ENCODE results near the gene PGAP3.

The PGAP3 gene

GRCh38 chr17:39701012-39701783 is 13.3 kb upstream of the PGAP3 start:
- Histone ChIP-seq H2AFZ (ENCODE audit: low read depth, low read length) (no peak overlapping the region), H3K27me3 (ENCODE audit: control insufficient read depth in 1 of 2, insufficient read depth in 1 of 2, low read length in 2 of 2) (no peaks in the 10 kb centered on the region), H3K79me1 (replicated peaks; ENCODE audit: low read length, poor library complexity, severe bottlenecking) (peaks cover 35% of the 10 kb centered on the region), H2AK5ac (ENCODE audit: low read length, severe bottlenecking) (peak overlapping the region; percentile 55), H3K9me3 (ENCODE audit: control insufficient read depth, low read length) (no peaks in the 10 kb centered on the region), H3K27ac (ENCODE audit: low read length, poor library complexity, severe bottlenecking) (no peak overlapping the region), H2BK12ac (ENCODE audit: low read length in 2 of 2) (peak overlapping the region in 1 of 2 experiments; percentile 66), H4K91ac (ENCODE audit: low read length) (no peak overlapping the region), H3K18ac (ENCODE audit: low read depth in 1 of 2, low read length in 2 of 2) (peak overlapping the region in 1 of 2 experiments; percentile 37), H3K9ac (ENCODE audit: low read length) (peak overlapping the region; percentile 88), H4K8ac (ENCODE audit: low read length) (no peak overlapping the region), H3K14ac (ENCODE audit: low read length in 2 of 2) (peak overlapping the region in 1 of 2 experiments; percentile 23), H2BK5ac (ENCODE audit: low read depth, low read length, poor library complexity, severe bottlenecking) (no peak overlapping the region), H3K4me1 (ENCODE audit: control insufficient read depth, insufficient read depth, low read depth, low read length) (peaks cover 36% of the 10 kb centered on the region), H3K23ac (ENCODE audit: low read length in 2 of 2) (no peak overlapping the region), H3K4me3 (ENCODE audit: insufficient read depth in 1 of 2, low read depth in 1 of 2, low read length in 2 of 2) (peak overlapping the region; percentile 83 to 92), H3K36me3 (ENCODE audit: control insufficient read depth in 1 of 2, insufficient read depth in 2 of 2, low read depth in 1 of 2, low read length in 2 of 2) (peaks cover 0 to 28% of the 10 kb centered on the region in 2 experiments), H2BK120ac (ENCODE audit: low read depth, low read length) (no peak overlapping the region), H3K4me2 (ENCODE audit: low read length, poor library complexity, severe bottlenecking) (peak overlapping the region; percentile 91), H2BK15ac (ENCODE audit: low read depth, poor library complexity, severe bottlenecking) (no peak overlapping the region), H3K4ac (ENCODE audit: low read depth in 1 of 2, low read length in 2 of 2) (no peak overlapping the region)
- DNase-seq = no peak
- WGBS = 53% methylated on average over 8 of the region's 10 CpGs

GRCh38 chr17:39700148-39700987 is 12.5 kb upstream of the PGAP3 start:
- Histone ChIP-seq H3K9ac (ENCODE audit: low read length) (peak overlapping the region; percentile 88), H3K23ac (ENCODE audit: low read length in 2 of 2) (no peak overlapping the region), H2AFZ (ENCODE audit: low read depth, low read length) (peak overlapping the region; percentile 73), H3K27ac (ENCODE audit: low read length, poor library complexity, severe bottlenecking) (no peak overlapping the region), H3K4me2 (ENCODE audit: low read length, poor library complexity, severe bottlenecking) (peak overlapping the region; percentile 91), H3K4me3 (ENCODE audit: insufficient read depth in 1 of 2, low read depth in 1 of 2, low read length in 2 of 2) (peak overlapping the region; percentile 83 to 92), H3K27me3 (ENCODE audit: control insufficient read depth in 1 of 2, insufficient read depth in 1 of 2, low read length in 2 of 2) (no peaks in the 10 kb centered on the region), H2BK5ac (ENCODE audit: low read depth, low read length, poor library complexity, severe bottlenecking) (peak overlapping the region; percentile 70), H3K79me1 (replicated peaks; ENCODE audit: low read length, poor library complexity, severe bottlenecking) (peaks cover 29% of the 10 kb centered on the region), H3K36me3 (ENCODE audit: control insufficient read depth in 1 of 2, insufficient read depth in 2 of 2, low read depth in 1 of 2, low read length in 2 of 2) (peaks cover 0 to 22% of the 10 kb centered on the region in 2 experiments), H2BK15ac (ENCODE audit: low read depth, poor library complexity, severe bottlenecking) (peak overlapping the region; percentile 57), H3K14ac (ENCODE audit: low read length in 2 of 2) (peak overlapping the region in 1 of 2 experiments; percentile 97), H2BK12ac (ENCODE audit: low read length in 2 of 2) (peak overlapping the region in 1 of 2 experiments; percentile 37), H3K18ac (ENCODE audit: low read depth in 1 of 2, low read length in 2 of 2) (peak overlapping the region; percentile 72 to 79), H4K8ac (ENCODE audit: low read length) (peak overlapping the region; percentile 66), H3K4me1 (ENCODE audit: control insufficient read depth, insufficient read depth, low read depth, low read length) (peaks cover 36% of the 10 kb centered on the region), H2AK5ac (ENCODE audit: low read length, severe bottlenecking) (no peak overlapping the region), H3K4ac (ENCODE audit: low read depth in 1 of 2, low read length in 2 of 2) (peak overlapping the region in 1 of 2 experiments; percentile 83), H4K91ac (ENCODE audit: low read length) (peak overlapping the region; percentile 96), H3K9me3 (ENCODE audit: control insufficient read depth, low read length) (no peaks in the 10 kb centered on the region), H2BK120ac (ENCODE audit: low read depth, low read length) (peak overlapping the region; percentile 50)
- DNase-seq = peak; percentile 48
- under 1% methylated on average over 42 of the region's 57 CpGs for WGBS

GRCh38 chr17:39699818-39700147 is 11.9 kb upstream of the PGAP3 start, which contains the start of gene ERBB2:
TSS of gene ERBB2 (plus strand) at chr17:39700064. CDS start at chr17:39700239, 175 bp downstream.
- Histone ChIP-seq H3K4me1 (ENCODE audit: control insufficient read depth, insufficient read depth, low read depth, low read length) (peaks cover 36% of the 10 kb centered on the region), H3K9me3 (ENCODE audit: control insufficient read depth, low read length) (no peaks in the 10 kb centered on the region), H3K9ac (ENCODE audit: low read length) (peak within 1 kb of the TSS; percentile 88), H3K4ac (ENCODE audit: low read depth in 1 of 2, low read length in 2 of 2) (peak within 1 kb of the TSS in 1 of 2 experiments; percentile 83), H3K27ac (ENCODE audit: low read length, poor library complexity, severe bottlenecking) (peak within 1 kb of the TSS; percentile 20), H2BK12ac (ENCODE audit: low read length in 2 of 2) (peak within 1 kb of the TSS in 1 of 2 experiments; percentile 37), H3K36me3 (ENCODE audit: control insufficient read depth in 1 of 2, insufficient read depth in 2 of 2, low read depth in 1 of 2, low read length in 2 of 2) (peaks cover 0 to 17% of the 10 kb centered on the region in 2 experiments), H3K14ac (ENCODE audit: low read length in 2 of 2) (peak within 1 kb of the TSS in 1 of 2 experiments; percentile 97), H3K79me1 (replicated peaks; ENCODE audit: low read length, poor library complexity, severe bottlenecking) (peaks cover 23% of the 10 kb centered on the region), H2BK15ac (ENCODE audit: low read depth, poor library complexity, severe bottlenecking) (peak within 1 kb of the TSS; percentile 57), H2AK5ac (ENCODE audit: low read length, severe bottlenecking) (peak within 1 kb of the TSS; percentile 79), H3K27me3 (ENCODE audit: control insufficient read depth in 1 of 2, insufficient read depth in 1 of 2, low read length in 2 of 2) (no peaks in the 10 kb centered on the region), H3K18ac (ENCODE audit: low read depth in 1 of 2, low read length in 2 of 2) (peak within 1 kb of the TSS; percentile 72 to 79), H3K4me2 (ENCODE audit: low read length, poor library complexity, severe bottlenecking) (peak within 1 kb of the TSS; percentile 91), H3K4me3 (ENCODE audit: insufficient read depth in 1 of 2, low read depth in 1 of 2, low read length in 2 of 2) (peak within 1 kb of the TSS; percentile 83 to 92), H3K23ac (ENCODE audit: low read length in 2 of 2) (no peak within 1 kb of the TSS), H2BK5ac (ENCODE audit: low read depth, low read length, poor library complexity, severe bottlenecking) (peak within 1 kb of the TSS; percentile 70), H2AFZ (ENCODE audit: low read depth, low read length) (peak within 1 kb of the TSS; percentile 73), H4K8ac (ENCODE audit: low read length) (peak within 1 kb of the TSS; percentile 75), H2BK120ac (ENCODE audit: low read depth, low read length) (peak within 1 kb of the TSS; percentile 50), H4K91ac (ENCODE audit: low read length) (peak within 1 kb of the TSS; percentile 96)
- 0% methylated on average over 20 of the region's 20 CpGs for WGBS
- peak; percentile 75 for DNase-seq

Data from mesenchymal stem cell (in vitro differentiated cells and primary cell).